ENCODE measurements around the gene DLGAP1.

DNA sequence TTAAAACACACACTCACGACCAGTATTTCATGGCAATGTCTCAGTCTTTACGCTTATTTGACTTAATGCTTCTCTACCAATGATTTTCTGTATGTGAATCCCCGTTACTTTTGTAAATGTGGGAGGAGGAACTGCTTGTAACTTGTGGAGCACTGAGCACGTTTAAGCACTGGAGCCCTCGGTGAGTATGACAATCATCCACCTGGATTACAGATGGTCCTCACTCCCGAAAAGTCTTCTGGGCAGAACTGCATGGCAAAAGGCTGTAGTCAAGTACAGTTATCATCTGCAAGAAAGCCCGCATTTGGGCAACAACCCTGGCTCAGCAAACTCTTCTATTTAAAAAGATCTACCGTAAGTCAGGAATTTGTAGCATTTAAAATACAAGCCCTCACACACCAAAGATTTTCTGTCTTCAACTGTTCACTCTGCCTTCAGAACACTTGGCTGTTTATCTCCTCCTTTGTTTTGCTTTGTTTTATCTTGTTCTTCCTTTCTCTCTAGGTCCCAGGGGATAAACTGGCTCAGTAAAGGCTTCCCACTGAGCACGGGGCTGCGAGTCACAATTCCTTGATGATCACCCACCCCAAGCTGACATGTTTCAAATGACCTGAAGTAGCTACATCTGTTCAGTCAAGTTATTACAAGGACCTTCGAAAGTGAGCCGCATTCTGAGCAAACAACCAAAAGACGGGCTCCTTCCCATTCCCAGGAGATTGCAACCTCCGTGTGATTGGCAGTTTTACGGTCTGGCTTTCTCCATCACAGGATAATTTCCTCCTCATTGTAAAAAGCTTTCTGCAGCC lies 102.2 kb downstream of the DLGAP1 start:
- TF ChIP-seq, protein P1, sequence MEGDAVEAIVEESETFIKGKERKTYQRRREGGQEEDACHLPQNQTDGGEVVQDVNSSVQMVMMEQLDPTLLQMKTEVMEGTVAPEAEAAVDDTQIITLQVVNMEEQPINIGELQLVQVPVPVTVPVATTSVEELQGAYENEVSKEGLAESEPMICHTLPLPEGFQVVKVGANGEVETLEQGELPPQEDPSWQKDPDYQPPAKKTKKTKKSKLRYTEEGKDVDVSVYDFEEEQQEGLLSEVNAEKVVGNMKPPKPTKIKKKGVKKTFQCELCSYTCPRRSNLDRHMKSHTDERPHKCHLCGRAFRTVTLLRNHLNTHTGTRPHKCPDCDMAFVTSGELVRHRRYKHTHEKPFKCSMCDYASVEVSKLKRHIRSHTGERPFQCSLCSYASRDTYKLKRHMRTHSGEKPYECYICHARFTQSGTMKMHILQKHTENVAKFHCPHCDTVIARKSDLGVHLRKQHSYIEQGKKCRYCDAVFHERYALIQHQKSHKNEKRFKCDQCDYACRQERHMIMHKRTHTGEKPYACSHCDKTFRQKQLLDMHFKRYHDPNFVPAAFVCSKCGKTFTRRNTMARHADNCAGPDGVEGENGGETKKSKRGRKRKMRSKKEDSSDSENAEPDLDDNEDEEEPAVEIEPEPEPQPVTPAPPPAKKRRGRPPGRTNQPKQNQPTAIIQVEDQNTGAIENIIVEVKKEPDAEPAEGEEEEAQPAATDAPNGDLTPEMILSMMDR (IDR thresholded peaks at IDR 0.05; ENCODE audit: control extremely low read depth in 1 of 3, insufficient read depth in 1 of 3, low read depth in 1 of 3, low read length in 3 of 3), result no peak
- TF ChIP-seq HDAC2 (IDR thresholded peaks at IDR 0.05; ENCODE audit: borderline replicate concordance in 1 of 2, low read depth in 2 of 2, low read length in 2 of 2) (no peak), POLR2A (IDR thresholded peaks at IDR 0.05; ENCODE audit: control extremely low read depth in 1 of 2, low read depth in 2 of 2, low read length in 2 of 2) (no peak)
